IMR-90 (cell line): ENCODE measurements around the gene CPSF7. TPM values are rescaled to one million over a fixed set of nuclear protein-coding genes. Genes with fewer than 3 reads are reported as not detected.

Experiments used
- ATAC-seq: fragments of 200-7000 bp; cut with Tn5 transposase; 2 replicates; pipeline ENCODE4 v1.9.1; 2020; ENCODE audit warnings: low read depth, mild to moderate bottlenecking, moderate library complexity
- BruUV-seq: library from RNA; stranded (reverse); fragments of 400-500 nt; replicated peaks from 2 replicates; lab custom pipeline; 2021; lab: Mats Ljungman, UMichigan
- CTCF ChIA-PET: fragments of 300-600 bp; formaldehyde crosslinking; extraction: SDS; loops from one replicate; lab custom pipeline; 2021; ENCODE audit warnings: antibody characterized with exemption; lab: Yijun Ruan, JAX
- POLR2A ChIA-PET: fragments of 300-600 bp; sonication (Branson Sonifier 250); formaldehyde crosslinking; loops from one replicate; lab custom pipeline; 2022; ENCODE audit warnings: antibody characterized with exemption; ENCODE audit not compliant: unreplicated experiment; lab: Charles Lee
- DNase-seq: peaks from one replicate; pipeline ENCODE4 v3.0.0; 2013
- H2AFZ ChIP-seq: replicated peaks from 2 replicates; pipeline ENCODE3; 2013; ENCODE audit warnings: low read length, mild to moderate bottlenecking; ENCODE audit not compliant: poor library complexity
- H2AK5ac ChIP-seq: 2 replicates; pipeline ENCODE4 v1.6.1; 2013; ENCODE audit warnings: low read depth, low read length, inconsistent platforms
- H2AK9ac ChIP-seq: replicated peaks from 2 replicates; pipeline ENCODE3; 2013; ENCODE audit warnings: mild to moderate bottlenecking, low read depth, low read length, moderate library complexity; ENCODE audit not compliant: poor library complexity
- H2BK120ac ChIP-seq: 2 replicates; pipeline ENCODE4 v1.6.1; 2013; ENCODE audit warnings: low read depth, low read length, inconsistent platforms
- H2BK15ac ChIP-seq: 3 replicates; pipeline ENCODE4 v1.6.1; 2013; ENCODE audit warnings: low read depth, low read length, inconsistent platforms
- H2BK20ac ChIP-seq: 2 replicates; pipeline ENCODE4 v1.6.1; 2013; ENCODE audit warnings: low read depth, mild to moderate bottlenecking, inconsistent platforms, low read length, moderate library complexity
- H2BK5ac ChIP-seq: 2 replicates; pipeline ENCODE4 v1.6.1; 2013; ENCODE audit warnings: mild to moderate bottlenecking, low read depth, low read length, inconsistent platforms; ENCODE audit not compliant: poor library complexity, severe bottlenecking
- H3K14ac ChIP-seq: replicated peaks from 2 replicates; pipeline ENCODE4 v1.6.1; 2013; ENCODE audit warnings: low read depth, low read length, inconsistent platforms
- H3K18ac ChIP-seq: 2 replicates; pipeline ENCODE4 v1.6.1; 2013; ENCODE audit warnings: low read depth, low read length, control low read depth
- H3K23ac ChIP-seq: 2 replicates; pipeline ENCODE4 v1.6.1; 2013; ENCODE audit warnings: low read depth, low read length, inconsistent platforms
- H3K27ac ChIP-seq: 2 replicates; pipeline ENCODE4 v1.5.1; 2013; ENCODE audit warnings: mild to moderate bottlenecking, control low read depth, low read length; ENCODE audit not compliant: insufficient read depth
- H3K27me3 ChIP-seq: 2 replicates; pipeline ENCODE4 v1.6.1; 2013; ENCODE audit warnings: low read length; ENCODE audit not compliant: control insufficient read depth, insufficient read depth
- H3K36me3 ChIP-seq: 2 replicates; pipeline ENCODE4 v1.6.1; 2013; ENCODE audit warnings: low read length, mixed read lengths; ENCODE audit not compliant: control insufficient read depth, insufficient read depth
- H3K4ac ChIP-seq: 2 replicates; pipeline ENCODE4 v1.6.1; 2013; ENCODE audit warnings: low read depth, low read length, inconsistent platforms
- H3K4me1 ChIP-seq: 2 replicates; pipeline ENCODE4 v1.6.1; 2013; ENCODE audit warnings: low read length, mixed read lengths; ENCODE audit not compliant: control insufficient read depth, insufficient read depth
- H3K4me2 ChIP-seq: 2 replicates; pipeline ENCODE4 v1.6.1; 2013; ENCODE audit warnings: low read depth, mild to moderate bottlenecking, control low read depth, low read length, moderate library complexity
- H3K4me3 ChIP-seq: 2 replicates; pipeline ENCODE4 v1.5.1; 2013; ENCODE audit warnings: low read depth, mild to moderate bottlenecking, control low read depth, low read length, moderate library complexity; ENCODE audit not compliant: insufficient read depth
- H3K56ac ChIP-seq: 2 replicates; pipeline ENCODE4 v1.6.1; 2013; ENCODE audit warnings: low read length, inconsistent platforms; ENCODE audit not compliant: insufficient read depth; ENCODE audit errors: extremely low read depth
- H3K79me1 ChIP-seq, 2 experiments: 2 replicates each; pipeline ENCODE4 v1.6.1; 2013; ENCODE audit warnings: low read length in 2 of 2, inconsistent platforms in 1 of 2, low read depth in 1 of 2
- H3K9ac ChIP-seq: 2 replicates; pipeline ENCODE4 v1.6.1; 2013; ENCODE audit warnings: low read depth, low read length, control low read depth
- H3K9me1 ChIP-seq: 2 replicates; pipeline ENCODE4 v1.6.1; 2013; ENCODE audit warnings: low read length, inconsistent platforms; ENCODE audit not compliant: insufficient read depth
- H3K9me3 ChIP-seq: 2 replicates; pipeline ENCODE4 v1.6.1; 2013; ENCODE audit warnings: low read length; ENCODE audit not compliant: control insufficient read depth, insufficient read depth
- H4K20me1 ChIP-seq: 2 replicates; pipeline ENCODE4 v1.6.1; 2013; ENCODE audit warnings: low read length, inconsistent platforms; ENCODE audit not compliant: insufficient read depth
- H4K5ac ChIP-seq: 2 replicates; pipeline ENCODE4 v1.6.1; 2013; ENCODE audit warnings: mild to moderate bottlenecking, low read depth, low read length, control low read depth
- H4K8ac ChIP-seq, 2 experiments: 2 replicates each; pipeline ENCODE4 v1.6.1; 2013; ENCODE audit warnings: low read depth in 2 of 2, low read length in 2 of 2, control low read depth in 1 of 2, inconsistent platforms in 1 of 2
- H4K91ac ChIP-seq: 2 replicates; pipeline ENCODE4 v1.6.1; 2013; ENCODE audit warnings: low read depth, low read length, inconsistent platforms; ENCODE audit not compliant: insufficient read depth
- MXI1 ChIP-seq: IDR thresholded peaks from 2 replicates; pipeline ENCODE4 v1.6.1; 2012; ENCODE audit warnings: low read depth, mild to moderate bottlenecking, low read length, moderate library complexity, borderline replicate concordance
- WGBS, 2 experiments: methylation state at CpG; one replicate each; pipeline versions ENCODE4 v1.1.5 to v1.1.7; 2013; ENCODE audit warnings: missing lambda C conversion rate in 2 of 2; ENCODE audit not compliant: insufficient read length in 1 of 2; ENCODE audit errors: extremely low coverage in 2 of 2; 5-methylcytosine and 5-hydroxymethylcytosine counted together
- dilution Hi-C: fragments of 300-500 bp; cut with HindIII; formaldehyde crosslinking; loops from one replicate; pipeline ENCODE4 v1.14.3; 2018; ENCODE audit warnings: low sequenced_read_pairs; ENCODE audit not compliant: unreplicated experiment
- in situ Hi-C: fragments of 300-500 bp; cut with MboI; formaldehyde crosslinking; loops from 3 replicates; pipeline ENCODE4 v1.14.3; 2019; ENCODE audit warnings: low sequenced_read_pairs, inconsistent platforms, mixed read lengths
- intact Hi-C: fragments of 100-400 bp; cut with micrococcal nuclease; formaldehyde crosslinking; loops from 2 replicates; pipeline ENCODE4 v1.10.0; 2022
- polyA plus RNA-seq, 3 experiments: library from polyadenylated mRNA; depleted of rRNA; stranded (reverse); fragments of >200 nt; gene quantifications; 2 replicates each; pipeline ENCODE4 v1.2.3, GENCODE V29; 2012; ENCODE audit warnings: low replicate concordance in 1 of 3
- total RNA-seq: library from RNA; depleted of rRNA; stranded (reverse); fragments of >200 nt; gene quantifications from 2 replicates; pipeline ENCODE4 v1.2.3, GENCODE V29; 2012

Gene CPSF7
- total and polyA plus RNA-seq, 2 of the 4 experiments (the other 2 are of a cell fraction) = 9.5 to 55.2 TPM

GRCh38 chr11:61404641-61405040 is 25.1 kb downstream of the CPSF7 start:
- Histone ChIP-seq H3K4me1 (no peaks in the 10 kb centered on the region), H3K56ac (no peak overlapping the region), H3K4me2 (no peak overlapping the region), H4K8ac (no peak overlapping the region), H2BK5ac (no peak overlapping the region), H3K18ac (no peak overlapping the region), H3K23ac (no peak overlapping the region), H3K27me3 (no peaks in the 10 kb centered on the region), H2BK20ac (no peak overlapping the region), H3K9me1 (0 out of 2 replicates have a peak, but pooled peaks cover 4% of the 10 kb centered on the region), H2AK5ac (no peak overlapping the region), H4K91ac (no peak overlapping the region), H2AK9ac (no peak overlapping the region), H3K9me3 (no peaks in the 10 kb centered on the region), H3K27ac (no peak overlapping the region), H4K5ac (no peak overlapping the region), H3K4me3 (no peak overlapping the region), H4K20me1 (0 out of 2 replicates have a peak, but pooled peaks cover 5% of the 10 kb centered on the region), H3K36me3 (peaks cover 49% of the 10 kb centered on the region), H2AFZ (no peak overlapping the region), H3K4ac (no peak overlapping the region), H2BK120ac (no peak overlapping the region), H3K79me1 (peaks cover 12 to 27% of the 10 kb centered on the region in 2 experiments), H3K14ac (no peak overlapping the region), H2BK15ac (no peak overlapping the region), H3K9ac (no peak overlapping the region)
- TF ChIP-seq MXI1 = no peak
- POLR2A ChIA-PET = no interaction called here
- BruUV-seq = no TSS peak
- 100% methylated on average over 2 of the region's 4 CpGs; no CpG with 5 or more reads in 1 of the 2 experiments for WGBS, 2 experiments
- in situ Hi-C loops (no loop called here), intact Hi-C loops (loop anchor here (5.0 kb wide), 1 partner anchor 82 kb away; no protein-coding TSS in a partner anchor), dilution Hi-C loops (no loop called here)
- DNase-seq (no peak), ATAC-seq (no peak)
- CTCF ChIA-PET = no interaction called here
